GM23338 (cell line): ENCODE measurements around the gene SCAND1. TPM values are rescaled to one million over a fixed set of nuclear protein-coding genes. Genes with fewer than 3 reads are reported as not detected.

Source experiments
- ATAC-seq: fragments of 200-7000 bp; cut with Tn5 transposase; 3 replicates; pipeline ENCODE4 v1.9.1; 2020
- DNase-seq: peaks from one replicate; pipeline ENCODE4 v3.0.0-alpha.2; 2015; ENCODE audit warnings: low spot score
- H2AFZ ChIP-seq: fragments of 200-600 bp; sonication (generic); 2 replicates; pipeline ENCODE4 v1.8.0; 2016; ENCODE audit warnings: antibody characterized with exemption, mild to moderate bottlenecking, moderate library complexity
- H3F3A ChIP-seq: fragments of 200-600 bp; sonication (generic); replicated peaks from 2 replicates; pipeline ENCODE4 v1.8.0; 2017; ENCODE audit warnings: antibody characterized with exemption, mixed run types, low read depth
- H3K27ac ChIP-seq: fragments of 200-600 bp; sonication (generic); 2 replicates; pipeline ENCODE4 v1.6.1; 2016; ENCODE audit warnings: low read depth
- H3K27me3 ChIP-seq: fragments of 200-600 bp; sonication (generic); 2 replicates; pipeline ENCODE4 v1.8.0; 2016; ENCODE audit warnings: mild to moderate bottlenecking, mixed run types, moderate library complexity; ENCODE audit not compliant: insufficient read depth
- H3K36me3 ChIP-seq: fragments of 200-600 bp; sonication (generic); 2 replicates; pipeline ENCODE4 v1.8.0; 2016; ENCODE audit warnings: mild to moderate bottlenecking; ENCODE audit not compliant: insufficient read depth
- H3K4me1 ChIP-seq: fragments of 200-600 bp; sonication (generic); 2 replicates; pipeline ENCODE4 v1.8.0; 2016; ENCODE audit warnings: mild to moderate bottlenecking, moderate library complexity; ENCODE audit not compliant: insufficient read depth
- H3K4me2 ChIP-seq: fragments of 200-600 bp; sonication (generic); 2 replicates; pipeline ENCODE4 v1.7.1; 2017; ENCODE audit warnings: mixed run types
- H3K4me3 ChIP-seq: fragments of 200-600 bp; sonication (generic); 2 replicates; pipeline ENCODE4 v1.6.1; 2016; ENCODE audit warnings: mixed run types
- H3K79me2 ChIP-seq: fragments of 200-600 bp; sonication (generic); replicated peaks from 2 replicates; pipeline ENCODE4 v1.8.0; 2017; ENCODE audit warnings: mild to moderate bottlenecking; ENCODE audit not compliant: insufficient read depth
- H3K9me2 ChIP-seq: fragments of 200-600 bp; sonication (generic); 2 replicates; pipeline ENCODE4 v1.8.0; 2017; ENCODE audit not compliant: insufficient read depth
- H4K20me1 ChIP-seq: fragments of 200-600 bp; sonication (generic); replicated peaks from 2 replicates; pipeline ENCODE4 v1.8.0; 2017; ENCODE audit warnings: mild to moderate bottlenecking; ENCODE audit not compliant: insufficient read depth
- H3K27ac Mint-ChIP-seq: 2 replicates; pipeline ENCODE4 v1.8.0; 2020; ENCODE audit warnings: inconsistent platforms, mild to moderate bottlenecking, moderate library complexity, mixed read lengths
- H3K27me3 Mint-ChIP-seq: 3 replicates; pipeline ENCODE4 v1.8.0; 2022; ENCODE audit warnings: low read depth, mild to moderate bottlenecking, moderate library complexity, mixed read lengths, inconsistent platforms; ENCODE audit not compliant: insufficient read depth, poor library complexity
- H3K36me3 Mint-ChIP-seq: 3 replicates; pipeline ENCODE4 v1.8.0; 2021; ENCODE audit warnings: low read depth, mild to moderate bottlenecking, inconsistent platforms, moderate library complexity, mixed read lengths
- H3K4me1 Mint-ChIP-seq: 3 replicates; pipeline ENCODE4 v1.8.0; 2020; ENCODE audit warnings: mild to moderate bottlenecking, inconsistent platforms, mixed read lengths
- H3K4me3 Mint-ChIP-seq: 3 replicates; pipeline ENCODE4 v1.8.0; 2021; ENCODE audit warnings: moderate library complexity, mild to moderate bottlenecking, inconsistent platforms, mixed read lengths
- H3K9me3 Mint-ChIP-seq: 3 replicates; pipeline ENCODE4 v1.8.0; 2020; ENCODE audit warnings: moderate library complexity, mild to moderate bottlenecking, inconsistent platforms, mixed read lengths
- CREB1 ChIP-seq: fragments of 250-450 bp; sonication (Bioruptor Pico); IDR thresholded peaks from 2 replicates; pipeline ENCODE4 v1.5.0; 2020; ENCODE audit warnings: low read depth, mild to moderate bottlenecking, moderate library complexity
- EZH2 ChIP-seq: fragments of 200-600 bp; sonication (generic); IDR thresholded peaks from one replicate; pipeline ENCODE4 v1.8.0; 2017; ENCODE audit warnings: antibody characterized with exemption, mild to moderate bottlenecking, low read depth; ENCODE audit not compliant: unreplicated experiment
- EZH2phosphoT487 ChIP-seq: fragments of 200-600 bp; sonication (generic); IDR thresholded peaks from one replicate; pipeline ENCODE4 v1.8.1; 2018; ENCODE audit warnings: antibody characterized with exemption; ENCODE audit not compliant: unreplicated experiment
- JUNB ChIP-seq: IDR thresholded peaks from one replicate; pipeline ENCODE4 v1.6.1; 2016; ENCODE audit warnings: antibody characterized with exemption; ENCODE audit not compliant: unreplicated experiment
- NANOG ChIP-seq: IDR thresholded peaks from 2 replicates; pipeline ENCODE4 v1.6.1; 2016; ENCODE audit warnings: antibody characterized with exemption, borderline replicate concordance
- POLR2AphosphoS5 ChIP-seq: IDR thresholded peaks from 2 replicates; pipeline ENCODE4 v1.6.1; 2016; ENCODE audit warnings: antibody characterized with exemption, low read depth
- STAT1 ChIP-seq: IDR thresholded peaks from one replicate; pipeline ENCODE4 v1.6.1; 2016; ENCODE audit warnings: antibody characterized with exemption; ENCODE audit not compliant: unreplicated experiment
- ZNF114 ChIP-seq: fragments of 250-450 bp; sonication (Bioruptor Pico); IDR thresholded peaks from 2 replicates; pipeline ENCODE4 v1.5.0; 2020; ENCODE audit warnings: mild to moderate bottlenecking, moderate library complexity
- ZNF331 ChIP-seq: fragments of 250-450 bp; sonication (Bioruptor Pico); IDR thresholded peaks from 2 replicates; pipeline ENCODE4 v1.5.0; 2020; ENCODE audit warnings: low read depth, mild to moderate bottlenecking, moderate library complexity
- polyA plus RNA-seq: library from polyadenylated mRNA; unstranded; fragments of >200 nt; fragmentation: Nextera tagmentation; extraction: Ambion mirVana; gene quantifications from 2 replicates; pipeline ENCODE4 v1.2.1, GENCODE V29; 2016
- total RNA-seq: library from RNA; depleted of rRNA; stranded (reverse); fragments of >200 nt; shearing (Covaris generic); gene quantifications from 2 replicates; pipeline ENCODE4 v1.2.3, GENCODE V29; 2014
- TF ChIP-seq, protein P1 (sequence below), 2 experiments: fragments of 200-600 bp in 1 of 2; sonication (generic) in 1 of 2; conservative IDR thresholded peaks; 2 replicates each; pipeline versions ENCODE4 v1.5.1 to v1.6.1; 2016 to 2017; ENCODE audit warnings: antibody characterized with exemption in 2 of 2, low read depth in 2 of 2, mild to moderate bottlenecking in 2 of 2, moderate library complexity in 1 of 2
- TF ChIP-seq, protein P2 (sequence below): IDR thresholded peaks from 2 replicates; pipeline ENCODE4 v1.6.1; 2016; ENCODE audit warnings: antibody characterized with exemption
- TF ChIP-seq, protein P3 (sequence below): fragments of 250-450 bp; sonication (Bioruptor Pico); IDR thresholded peaks from 2 replicates; pipeline ENCODE4 v1.5.0; 2020; ENCODE audit warnings: mild to moderate bottlenecking, moderate library complexity

SCAND1 gene
- total and polyA plus RNA-seq, 2 experiments from 2014 or later: 118 to 245 TPM

DNA sequence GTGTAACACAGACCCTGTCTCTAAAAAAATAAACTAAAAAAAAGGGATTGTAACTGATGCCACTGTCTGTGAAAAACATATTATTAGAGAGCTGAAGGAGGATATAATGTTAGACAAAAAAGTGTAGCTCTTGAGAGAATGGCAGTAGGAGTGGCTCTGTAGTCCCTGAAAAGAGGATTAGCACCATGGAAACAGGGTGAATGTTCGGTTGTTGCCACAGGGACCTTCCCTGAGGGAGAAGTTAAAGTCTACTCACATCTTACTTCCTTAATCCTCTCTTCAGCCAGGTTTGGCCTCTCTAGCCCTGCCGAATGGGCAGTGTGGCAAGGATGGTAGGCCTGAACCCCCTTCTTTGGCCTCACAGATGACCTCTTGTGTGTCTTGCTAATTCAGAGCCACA, 12.1 kb downstream of the SCAND1 start (continued):
- TF ChIP-seq JUNB (no peak), ZNF114 (CRISPR knock-in tag) (no peak), ZNF331 (CRISPR knock-in tag) (no peak), EZH2 (no peak), STAT1 (no peak), CREB1 (CRISPR knock-in tag) (no peak), NANOG (no peak)
- TF ChIP-seq, protein P1, sequence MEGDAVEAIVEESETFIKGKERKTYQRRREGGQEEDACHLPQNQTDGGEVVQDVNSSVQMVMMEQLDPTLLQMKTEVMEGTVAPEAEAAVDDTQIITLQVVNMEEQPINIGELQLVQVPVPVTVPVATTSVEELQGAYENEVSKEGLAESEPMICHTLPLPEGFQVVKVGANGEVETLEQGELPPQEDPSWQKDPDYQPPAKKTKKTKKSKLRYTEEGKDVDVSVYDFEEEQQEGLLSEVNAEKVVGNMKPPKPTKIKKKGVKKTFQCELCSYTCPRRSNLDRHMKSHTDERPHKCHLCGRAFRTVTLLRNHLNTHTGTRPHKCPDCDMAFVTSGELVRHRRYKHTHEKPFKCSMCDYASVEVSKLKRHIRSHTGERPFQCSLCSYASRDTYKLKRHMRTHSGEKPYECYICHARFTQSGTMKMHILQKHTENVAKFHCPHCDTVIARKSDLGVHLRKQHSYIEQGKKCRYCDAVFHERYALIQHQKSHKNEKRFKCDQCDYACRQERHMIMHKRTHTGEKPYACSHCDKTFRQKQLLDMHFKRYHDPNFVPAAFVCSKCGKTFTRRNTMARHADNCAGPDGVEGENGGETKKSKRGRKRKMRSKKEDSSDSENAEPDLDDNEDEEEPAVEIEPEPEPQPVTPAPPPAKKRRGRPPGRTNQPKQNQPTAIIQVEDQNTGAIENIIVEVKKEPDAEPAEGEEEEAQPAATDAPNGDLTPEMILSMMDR (conservative IDR thresholded peaks at IDR 0.05; ENCODE audit: low read depth in 2 of 2): no peak
- TF ChIP-seq, protein P2, sequence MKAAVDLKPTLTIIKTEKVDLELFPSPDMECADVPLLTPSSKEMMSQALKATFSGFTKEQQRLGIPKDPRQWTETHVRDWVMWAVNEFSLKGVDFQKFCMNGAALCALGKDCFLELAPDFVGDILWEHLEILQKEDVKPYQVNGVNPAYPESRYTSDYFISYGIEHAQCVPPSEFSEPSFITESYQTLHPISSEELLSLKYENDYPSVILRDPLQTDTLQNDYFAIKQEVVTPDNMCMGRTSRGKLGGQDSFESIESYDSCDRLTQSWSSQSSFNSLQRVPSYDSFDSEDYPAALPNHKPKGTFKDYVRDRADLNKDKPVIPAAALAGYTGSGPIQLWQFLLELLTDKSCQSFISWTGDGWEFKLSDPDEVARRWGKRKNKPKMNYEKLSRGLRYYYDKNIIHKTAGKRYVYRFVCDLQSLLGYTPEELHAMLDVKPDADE: no peak

DNA sequence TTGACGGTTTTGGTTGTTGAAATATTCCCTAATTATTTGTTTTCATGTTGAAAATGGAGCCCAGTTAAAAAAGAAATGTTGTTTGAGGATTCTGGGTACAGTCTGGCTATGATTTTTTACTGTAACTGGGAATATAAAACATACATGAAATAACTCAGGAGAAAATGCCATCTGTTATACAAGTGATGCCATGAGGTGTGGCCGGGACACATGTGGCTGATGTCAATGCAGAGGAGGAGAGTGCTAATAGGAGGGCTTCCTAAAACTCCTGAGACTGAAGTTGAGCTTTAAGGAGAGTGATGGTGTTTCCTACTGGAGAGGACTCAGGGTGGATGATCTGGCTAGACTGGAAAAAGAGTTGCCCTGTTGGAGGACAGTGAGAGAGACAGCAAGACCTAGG, 12.7 kb downstream of the SCAND1 start:
- no peaks in the 10 kb centered on the region for H3K9me2 ChIP-seq
- Mint-ChIP-seq H3K9me3 (no peaks in the 10 kb centered on the region), H3K27ac (no peak overlapping the region)
- TF ChIP-seq, protein P2: no peak
- TF ChIP-seq STAT1 (no peak), EZH2 (no peak), CREB1 (CRISPR knock-in tag) (no peak), EZH2phosphoT487 (no peak), ZNF114 (CRISPR knock-in tag) (no peak), ZNF331 (CRISPR knock-in tag) (no peak), NANOG (no peak), POLR2AphosphoS5 (no peak)
- TF ChIP-seq, protein P1 (conservative IDR thresholded peaks at IDR 0.05; ENCODE audit: low read depth in 2 of 2): no peak
- TF ChIP-seq, protein P3, sequence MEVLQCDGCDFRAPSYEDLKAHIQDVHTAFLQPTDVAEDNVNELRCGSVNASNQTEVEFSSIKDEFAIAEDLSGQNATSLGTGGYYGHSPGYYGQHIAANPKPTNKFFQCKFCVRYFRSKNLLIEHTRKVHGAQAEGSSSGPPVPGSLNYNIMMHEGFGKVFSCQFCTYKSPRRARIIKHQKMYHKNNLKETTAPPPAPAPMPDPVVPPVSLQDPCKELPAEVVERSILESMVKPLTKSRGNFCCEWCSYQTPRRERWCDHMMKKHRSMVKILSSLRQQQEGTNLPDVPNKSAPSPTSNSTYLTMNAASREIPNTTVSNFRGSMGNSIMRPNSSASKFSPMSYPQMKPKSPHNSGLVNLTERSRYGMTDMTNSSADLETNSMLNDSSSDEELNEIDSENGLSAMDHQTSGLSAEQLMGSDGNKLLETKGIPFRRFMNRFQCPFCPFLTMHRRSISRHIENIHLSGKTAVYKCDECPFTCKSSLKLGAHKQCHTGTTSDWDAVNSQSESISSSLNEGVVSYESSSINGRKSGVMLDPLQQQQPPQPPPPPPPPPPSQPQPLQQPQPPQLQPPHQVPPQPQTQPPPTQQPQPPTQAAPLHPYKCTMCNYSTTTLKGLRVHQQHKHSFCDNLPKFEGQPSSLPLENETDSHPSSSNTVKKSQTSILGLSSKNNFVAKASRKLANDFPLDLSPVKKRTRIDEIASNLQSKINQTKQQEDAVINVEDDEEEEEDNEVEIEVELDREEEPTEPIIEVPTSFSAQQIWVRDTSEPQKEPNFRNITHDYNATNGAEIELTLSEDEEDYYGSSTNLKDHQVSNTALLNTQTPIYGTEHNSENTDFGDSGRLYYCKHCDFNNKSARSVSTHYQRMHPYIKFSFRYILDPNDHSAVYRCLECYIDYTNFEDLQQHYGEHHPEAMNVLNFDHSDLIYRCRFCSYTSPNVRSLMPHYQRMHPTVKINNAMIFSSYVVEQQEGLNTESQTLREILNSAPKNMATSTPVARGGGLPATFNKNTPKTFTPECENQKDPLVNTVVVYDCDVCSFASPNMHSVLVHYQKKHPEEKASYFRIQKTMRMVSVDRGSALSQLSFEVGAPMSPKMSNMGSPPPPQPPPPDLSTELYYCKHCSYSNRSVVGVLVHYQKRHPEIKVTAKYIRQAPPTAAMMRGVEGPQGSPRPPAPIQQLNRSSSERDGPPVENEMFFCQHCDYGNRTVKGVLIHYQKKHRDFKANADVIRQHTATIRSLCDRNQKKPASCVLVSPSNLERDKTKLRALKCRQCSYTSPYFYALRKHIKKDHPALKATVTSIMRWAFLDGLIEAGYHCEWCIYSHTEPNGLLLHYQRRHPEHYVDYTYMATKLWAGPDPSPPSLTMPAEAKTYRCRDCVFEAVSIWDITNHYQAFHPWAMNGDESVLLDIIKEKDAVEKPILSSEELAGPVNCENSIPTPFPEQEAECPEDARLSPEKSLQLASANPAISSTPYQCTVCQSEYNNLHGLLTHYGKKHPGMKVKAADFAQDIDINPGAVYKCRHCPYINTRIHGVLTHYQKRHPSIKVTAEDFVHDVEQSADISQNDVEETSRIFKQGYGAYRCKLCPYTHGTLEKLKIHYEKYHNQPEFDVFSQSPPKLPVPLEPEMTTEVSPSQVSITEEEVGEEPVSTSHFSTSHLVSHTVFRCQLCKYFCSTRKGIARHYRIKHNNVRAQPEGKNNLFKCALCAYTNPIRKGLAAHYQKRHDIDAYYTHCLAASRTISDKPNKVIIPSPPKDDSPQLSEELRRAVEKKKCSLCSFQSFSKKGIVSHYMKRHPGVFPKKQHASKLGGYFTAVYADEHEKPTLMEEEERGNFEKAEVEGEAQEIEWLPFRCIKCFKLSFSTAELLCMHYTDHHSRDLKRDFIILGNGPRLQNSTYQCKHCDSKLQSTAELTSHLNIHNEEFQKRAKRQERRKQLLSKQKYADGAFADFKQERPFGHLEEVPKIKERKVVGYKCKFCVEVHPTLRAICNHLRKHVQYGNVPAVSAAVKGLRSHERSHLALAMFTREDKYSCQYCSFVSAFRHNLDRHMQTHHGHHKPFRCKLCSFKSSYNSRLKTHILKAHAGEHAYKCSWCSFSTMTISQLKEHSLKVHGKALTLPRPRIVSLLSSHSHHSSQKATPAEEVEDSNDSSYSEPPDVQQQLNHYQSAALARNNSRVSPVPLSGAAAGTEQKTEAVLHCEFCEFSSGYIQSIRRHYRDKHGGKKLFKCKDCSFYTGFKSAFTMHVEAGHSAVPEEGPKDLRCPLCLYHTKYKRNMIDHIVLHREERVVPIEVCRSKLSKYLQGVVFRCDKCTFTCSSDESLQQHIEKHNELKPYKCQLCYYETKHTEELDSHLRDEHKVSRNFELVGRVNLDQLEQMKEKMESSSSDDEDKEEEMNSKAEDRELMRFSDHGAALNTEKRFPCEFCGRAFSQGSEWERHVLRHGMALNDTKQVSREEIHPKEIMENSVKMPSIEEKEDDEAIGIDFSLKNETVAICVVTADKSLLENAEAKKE (CRISPR knock-in tag): no peak

More for the DNA sequence above, 12.7 kb downstream of the SCAND1 start:
- no peaks in the 10 kb centered on the region for H3K27me3 ChIP-seq
- no peaks in the 10 kb centered on the region for H3F3A ChIP-seq
- H3K4me1 ChIP-seq: peaks cover 9% of the 10 kb centered on the region
- H3K4me3 Mint-ChIP-seq: no peak overlapping the region
- no peak overlapping the region for H3K27ac ChIP-seq
- 0 out of 2 replicates have a peak, but pooled peaks cover 2% of the 10 kb centered on the region for H3K79me2 ChIP-seq
- no peaks in the 10 kb centered on the region; the same call in 1 of the 2 replicates for H4K20me1 ChIP-seq
- peaks cover 36% of the 10 kb centered on the region for H3K36me3 Mint-ChIP-seq
- H3K27me3 Mint-ChIP-seq: peaks cover 2% of the 10 kb centered on the region
- H3K4me2 ChIP-seq: no peak overlapping the region
- peaks cover 7% of the 10 kb centered on the region for H3K36me3 ChIP-seq
- no peak overlapping the region for H2AFZ ChIP-seq
- peaks cover 16% of the 10 kb centered on the region; the same call in 2 of the 3 replicates for H3K4me1 Mint-ChIP-seq
- ATAC-seq (no peak), DNase-seq (no peak)
- no peak overlapping the region for H3K4me3 ChIP-seq
